ENCODE data around the gene ARHGEF10L.

DNA sequence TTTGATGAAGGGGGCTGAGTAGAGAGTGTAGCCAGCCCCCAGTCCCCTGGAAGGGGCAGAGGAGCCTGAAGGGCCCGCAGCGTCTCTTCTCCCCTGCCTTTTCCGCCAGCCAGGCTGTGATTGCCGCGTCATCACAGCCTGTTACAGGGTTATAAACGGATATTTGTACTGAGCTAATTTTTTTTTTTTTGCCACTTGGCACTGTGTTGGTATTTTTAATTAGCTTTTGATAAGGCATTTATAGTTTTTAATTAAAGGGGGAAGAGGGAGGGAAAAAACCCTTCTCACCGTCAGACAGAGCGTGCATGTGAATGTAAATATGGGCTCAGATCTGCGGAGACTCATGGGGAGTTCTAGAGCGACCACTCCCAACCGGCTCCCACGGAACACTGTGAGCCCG, 117.9 kb downstream of the ARHGEF10L start:
- TF ChIP-seq GATA2 (IDR thresholded peaks at IDR 0.05; ENCODE audit: low read depth, low read length), result no peak
- no peak for TF ChIP-seq GATA3 (IDR thresholded peaks at IDR 0.05; ENCODE audit: low read depth, low read length)

Data from SH-SY5Y (cell line).